HG03060 (cell line): ENCODE results near the gene KLF14.
"Not testable (repeated sequence)": the region's sequence is repeated elsewhere in the genome, so short reads cannot be mapped to it uniquely, and the experiment has no call there.

ENCODE experiments used
- ATAC-seq: cut with Tn5 transposase; IDR thresholded peaks from one replicate; pipeline ENCODE4 v1.9.1; 2021; ENCODE audit warnings: low read depth, moderate number of reproducible peaks; ENCODE audit not compliant: unreplicated experiment

KLF14 gene

DNA sequence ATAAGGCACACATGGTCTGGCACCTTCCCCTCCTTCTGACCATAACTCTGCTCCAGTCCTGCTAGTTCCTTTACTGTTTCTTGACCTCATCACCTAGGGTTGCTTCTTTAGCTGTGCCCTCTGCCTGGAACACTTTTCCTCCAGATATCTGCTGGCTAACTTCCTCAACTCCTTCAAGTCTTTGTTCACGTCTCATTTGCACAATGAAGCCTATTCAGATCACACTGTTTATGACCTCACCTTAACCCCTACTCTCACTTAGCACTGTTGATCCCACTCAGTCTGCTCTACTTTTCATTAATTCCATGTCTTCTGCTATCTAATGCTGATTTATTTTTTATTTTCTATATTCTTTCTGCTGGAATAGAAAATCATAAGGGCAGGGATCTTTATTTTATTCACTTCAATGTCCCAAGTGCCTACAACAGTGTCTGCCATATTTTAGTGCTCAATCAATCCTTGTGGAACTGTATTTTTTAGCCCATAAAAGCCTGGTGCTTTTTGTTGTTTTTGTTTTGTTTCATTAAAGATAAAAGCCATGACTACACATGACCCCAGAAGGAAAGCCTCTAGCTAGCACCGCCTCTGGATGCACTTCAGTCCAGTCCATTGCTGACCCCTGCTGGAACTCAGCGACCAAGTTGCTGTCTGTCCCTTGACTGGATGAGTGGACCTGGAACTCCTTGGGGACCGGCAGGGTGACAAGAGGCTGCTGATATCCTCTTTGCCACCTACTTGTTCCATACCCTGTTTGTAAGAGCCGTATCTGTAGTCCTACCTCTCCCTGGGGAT lies 12.3 kb downstream of the KLF14 start:
- no peak for ATAC-seq

DNA sequence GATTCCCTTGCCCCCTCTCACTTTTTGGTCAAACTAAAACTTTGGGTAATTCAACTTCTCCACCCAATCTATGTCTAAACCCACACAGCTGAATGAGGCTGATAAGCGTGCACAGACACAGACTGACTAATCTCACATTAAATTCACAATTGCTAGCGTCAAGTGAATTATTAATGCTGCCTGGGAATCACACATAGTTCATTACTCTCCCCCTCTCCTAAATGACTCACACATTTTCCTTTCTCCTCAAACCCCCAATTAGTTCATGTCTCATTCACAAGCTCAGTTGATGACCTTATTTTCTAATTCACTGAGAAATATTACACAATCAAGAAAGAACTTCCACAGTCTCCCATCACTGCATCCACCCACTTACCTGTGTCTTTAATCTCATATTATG lies 14.5 kb downstream of the KLF14 start:
- no peak for ATAC-seq

GRCh38 chr7:130712416-130712815 lies 21.6 kb downstream of the KLF14 start:
- no peak for ATAC-seq

- ATAC-seq: no peak
These were observed 25.2 kb downstream of the KLF14 start for GRCh38 chr7:130708766-130709165.

DNA sequence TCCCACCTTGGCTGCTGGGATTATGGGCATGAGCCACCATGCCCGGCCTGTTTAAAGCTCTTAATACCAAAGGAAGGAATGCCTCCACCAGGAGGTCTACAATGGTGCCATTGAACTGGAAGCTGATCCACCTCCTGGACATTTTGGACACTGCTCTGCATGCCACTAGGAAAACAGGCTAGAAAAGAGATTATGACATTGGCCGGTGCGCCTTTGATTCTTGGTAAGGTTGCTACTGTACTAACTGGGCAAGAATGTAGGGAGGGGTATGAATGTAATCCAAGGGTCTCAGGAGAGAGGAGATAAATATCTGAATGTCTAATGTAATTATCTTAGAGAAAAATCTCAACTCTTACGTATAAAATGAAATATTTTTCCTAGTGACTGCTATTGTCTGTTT lies 26.0 kb downstream of the KLF14 start:
- ATAC-seq: no peak

- no peak for ATAC-seq
These were observed 30.2 kb downstream of the KLF14 start for GRCh38 chr7:130703851-130704250.

DNA sequence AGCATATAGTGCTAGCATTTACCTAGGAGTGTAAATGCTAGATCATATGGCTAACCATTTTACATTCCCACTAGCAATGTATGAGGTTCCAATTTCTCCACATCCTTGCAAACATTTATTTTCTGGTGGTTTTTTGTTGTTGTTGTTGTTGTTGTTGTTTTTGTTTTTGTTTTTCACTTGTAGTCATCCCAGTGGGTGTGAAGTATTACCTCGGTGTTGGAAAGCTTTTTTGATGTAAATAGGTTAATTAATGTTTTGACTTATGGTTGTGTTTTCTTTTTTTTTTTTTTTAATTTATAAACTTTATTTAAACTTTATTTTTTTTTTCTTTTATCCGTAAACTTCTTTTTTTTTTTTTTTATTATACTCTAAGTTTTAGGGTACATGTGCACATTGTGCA lies 32.4 kb downstream of the KLF14 start:
- ATAC-seq: no peak

- no peak for ATAC-seq
These were observed 33.2 kb downstream of the KLF14 start for GRCh38 chr7:130700760-130701159.

- ATAC-seq: no peak
These were observed 34.3 kb downstream of the KLF14 start for GRCh38 chr7:130699686-130700085.

- ATAC-seq: no peak
These were observed 36.2 kb downstream of the KLF14 start for GRCh38 chr7:130697820-130698219.

DNA sequence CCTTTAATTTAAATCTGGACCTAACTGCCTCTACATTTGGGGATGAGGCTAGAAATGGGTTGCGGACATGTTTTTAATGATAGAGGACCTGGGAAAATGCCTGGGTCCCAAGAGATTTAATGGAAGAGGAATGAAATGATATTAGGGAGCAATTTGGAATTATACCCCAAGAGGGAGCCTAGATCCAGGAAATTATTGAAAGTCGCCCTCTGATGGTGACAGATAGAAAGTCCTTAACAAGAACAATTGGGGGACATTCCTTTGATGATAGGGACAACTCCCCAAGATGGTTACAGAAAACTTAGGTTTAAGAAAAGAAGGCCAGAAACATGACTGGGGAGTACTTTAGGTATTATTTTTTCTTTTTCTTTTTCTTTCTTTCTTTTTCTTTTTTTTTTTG lies 38.2 kb downstream of the KLF14 start:
- ATAC-seq: no peak

- ATAC-seq: not testable (repeated sequence)
These were observed 41.6 kb downstream of the KLF14 start for GRCh38 chr7:130692396-130692795.

GRCh38 chr7:130689683-130690082 lies 44.3 kb downstream of the KLF14 start:
- no peak for ATAC-seq

DNA sequence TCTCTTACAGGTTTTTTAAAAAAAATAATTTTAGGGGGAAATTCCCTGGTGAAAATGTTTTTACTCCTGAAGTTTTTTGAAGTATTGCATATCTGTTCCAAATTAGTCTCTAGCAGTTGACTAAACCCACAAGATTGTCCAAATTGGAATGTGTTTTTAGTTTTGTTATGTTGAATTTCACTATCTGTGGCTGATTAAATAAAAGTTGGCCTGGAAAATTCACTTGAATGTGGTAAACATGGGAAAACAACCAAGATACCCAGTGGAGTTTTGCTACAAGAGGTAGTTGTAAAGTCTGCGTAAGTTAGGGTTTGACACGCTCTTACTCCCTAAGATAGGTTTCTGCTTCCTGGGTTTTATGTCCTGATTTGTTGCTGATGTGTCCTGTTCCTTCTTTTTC lies 51.0 kb downstream of the KLF14 start:
- ATAC-seq: no peak
